Nephron progenitor cell (in vitro differentiated cells): ENCODE results near the gene RNU1-1.
A peak's percentile ranks its signal among the peaks of the same experiment; 100 is the strongest.
"Not testable (repeated sequence)": the region's sequence is repeated elsewhere in the genome, so short reads cannot be mapped to it uniquely, and the experiment has no call there.

ENCODE experiments used
- DNase-seq: peaks from one replicate; pipeline ENCODE4 v3.0.0; 2021
- H3K27ac Mint-ChIP-seq: 2 replicates; pipeline ENCODE4 v1.8.0; 2021; ENCODE audit warnings: mild to moderate bottlenecking, moderate library complexity, mixed read lengths
- H3K27me3 Mint-ChIP-seq: 2 replicates; pipeline ENCODE4 v1.8.0; 2021; ENCODE audit warnings: mild to moderate bottlenecking, low read depth, mixed read lengths; ENCODE audit not compliant: poor library complexity
- H3K36me3 Mint-ChIP-seq: 2 replicates; pipeline ENCODE4 v1.8.0; 2021; ENCODE audit warnings: low read depth, mixed read lengths
- H3K4me1 Mint-ChIP-seq: 2 replicates; pipeline ENCODE4 v1.8.0; 2021; ENCODE audit warnings: mixed read lengths
- H3K4me3 Mint-ChIP-seq: 2 replicates; pipeline ENCODE4 v1.8.0; 2021; ENCODE audit warnings: mild to moderate bottlenecking, moderate library complexity, mixed read lengths
- H3K9me3 Mint-ChIP-seq: 2 replicates; pipeline ENCODE4 v1.8.0; 2021; ENCODE audit warnings: mild to moderate bottlenecking, moderate library complexity, mixed read lengths
- CTCF ChIP-seq: fragments of 200-600 bp; sonication (generic); IDR thresholded peaks from 2 replicates; pipeline ENCODE4 v1.5.0; 2021; ENCODE audit warnings: antibody characterized with exemption

The RNU1-1 gene

DNA sequence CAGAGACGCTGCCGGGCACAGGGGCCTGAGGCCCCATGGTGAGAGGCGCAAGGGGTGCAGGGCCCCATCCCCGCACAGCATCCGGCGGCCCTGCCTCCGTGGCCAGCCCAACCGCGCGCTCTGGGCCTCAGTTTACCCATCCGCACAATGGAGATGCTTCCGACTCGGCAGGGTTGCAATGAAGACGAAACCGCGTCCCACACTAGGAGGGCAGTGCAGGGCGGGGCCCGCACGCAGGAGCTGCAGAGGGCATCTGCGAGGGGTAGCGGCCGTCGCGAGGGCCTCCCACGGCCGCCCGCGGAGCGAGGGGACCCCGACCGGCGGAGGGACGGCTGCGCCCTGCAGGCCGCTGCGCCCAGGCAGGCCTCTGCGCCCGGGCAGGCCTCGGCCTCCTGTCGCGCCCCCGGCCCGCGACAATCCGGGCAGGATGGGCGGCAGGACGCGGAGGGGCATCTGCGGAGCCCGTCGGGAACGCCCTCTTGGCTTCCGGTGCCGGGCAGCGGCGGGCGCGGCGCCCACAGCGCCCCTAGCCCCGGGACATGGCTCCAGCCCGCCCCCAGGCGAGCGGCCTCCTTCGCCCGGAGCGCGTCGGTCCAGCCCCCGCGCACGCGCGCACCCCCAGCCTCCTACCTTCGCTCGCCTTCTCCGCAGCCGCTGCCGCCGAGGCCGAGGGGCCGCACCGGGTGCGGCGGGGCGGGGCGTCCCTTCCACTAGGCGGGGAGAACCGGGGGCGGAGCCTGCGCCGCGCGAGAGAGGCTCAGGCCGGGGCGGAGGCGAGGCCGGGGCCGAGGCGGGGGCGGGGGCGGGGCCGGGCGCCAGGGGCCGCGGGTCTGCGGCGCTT, 15.3 kb downstream of the RNU1-1 start:
- H3K36me3 Mint-ChIP-seq: no peaks in the 10 kb centered on the region
- peak overlapping the region; percentile 32 for H3K27ac Mint-ChIP-seq
- H3K4me1 Mint-ChIP-seq: peaks cover 23% of the 10 kb centered on the region
- no peaks in the 10 kb centered on the region for H3K9me3 Mint-ChIP-seq
- peak overlapping the region; percentile 83 for H3K4me3 Mint-ChIP-seq
- peaks cover 4% of the 10 kb centered on the region for H3K27me3 Mint-ChIP-seq
- TF ChIP-seq CTCF: no peak
- DNase-seq: peak; percentile 98

- DNase-seq, H3K9me3 Mint-ChIP-seq, H3K27me3 Mint-ChIP-seq, H3K36me3 Mint-ChIP-seq: not testable (repeated sequence)
- Mint-ChIP-seq H3K4me3 (peak overlapping the region; percentile 81), H3K4me1 (peaks cover 30% of the 10 kb centered on the region), H3K27ac (peak overlapping the region; percentile 32)
Observed at GRCh38 chr1:16498047-16498446, 16.0 kb downstream of the RNU1-1 start.

GRCh38 chr1:16497474-16497904, 16.6 kb downstream of the RNU1-1 start:
- not testable (repeated sequence) for H3K9me3 Mint-ChIP-seq, H3K27ac Mint-ChIP-seq, DNase-seq, H3K36me3 Mint-ChIP-seq, H3K27me3 Mint-ChIP-seq
- H3K4me3 Mint-ChIP-seq: peak overlapping the region; percentile 81
- peaks cover 35% of the 10 kb centered on the region for H3K4me1 Mint-ChIP-seq

GRCh38 chr1:16493731-16494130, 20.4 kb downstream of the RNU1-1 start:
- not testable (repeated sequence) for H3K4me3 Mint-ChIP-seq, H3K9me3 Mint-ChIP-seq, H3K27me3 Mint-ChIP-seq, DNase-seq, H3K36me3 Mint-ChIP-seq
- Mint-ChIP-seq H3K27ac (peak overlapping the region; percentile 41), H3K4me1 (peaks cover 48% of the 10 kb centered on the region)

DNA sequence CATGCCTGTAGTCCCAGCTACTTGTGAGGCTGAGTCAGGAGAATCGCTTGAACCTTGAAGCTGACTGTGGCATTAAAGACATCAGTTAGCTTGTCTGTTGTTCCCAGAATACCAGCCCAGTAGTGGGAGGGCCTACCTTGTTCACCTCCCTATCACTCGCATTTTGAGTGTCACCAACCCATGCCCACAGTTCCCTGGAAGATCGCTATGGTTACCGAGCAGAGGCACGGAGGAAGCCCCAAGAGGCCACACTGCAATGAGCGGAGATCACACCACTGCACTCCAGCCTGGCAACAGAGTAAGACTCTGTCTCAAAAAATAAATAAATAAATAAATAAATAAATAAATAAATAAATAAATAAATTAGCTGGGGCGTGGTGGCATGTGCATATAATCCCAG, 21.1 kb downstream of the RNU1-1 start:
- H3K4me3 Mint-ChIP-seq, H3K36me3 Mint-ChIP-seq, H3K27ac Mint-ChIP-seq, H3K9me3 Mint-ChIP-seq, H3K27me3 Mint-ChIP-seq, DNase-seq: not testable (repeated sequence)
- peaks cover 47% of the 10 kb centered on the region for H3K4me1 Mint-ChIP-seq

GRCh38 chr1:16491056-16491675, 22.9 kb downstream of the RNU1-1 start:
- Mint-ChIP-seq H3K4me3 (no peak overlapping the region), H3K27me3 (no peaks in the 10 kb centered on the region), H3K36me3 (peaks cover 8% of the 10 kb centered on the region), H3K4me1 (peaks cover 34% of the 10 kb centered on the region), H3K9me3 (no peaks in the 10 kb centered on the region), H3K27ac (no peak overlapping the region)
- no peak for TF ChIP-seq CTCF
- DNase-seq: peak; percentile 25

- DNase-seq, H3K27me3 Mint-ChIP-seq, H3K27ac Mint-ChIP-seq, H3K4me3 Mint-ChIP-seq, H3K9me3 Mint-ChIP-seq, H3K36me3 Mint-ChIP-seq: not testable (repeated sequence)
- peaks cover 34% of the 10 kb centered on the region for H3K4me1 Mint-ChIP-seq
Observed at GRCh38 chr1:16489195-16489880, 24.7 kb downstream of the RNU1-1 start.

- H3K27ac Mint-ChIP-seq, H3K4me3 Mint-ChIP-seq, DNase-seq, H3K9me3 Mint-ChIP-seq, H3K27me3 Mint-ChIP-seq: not testable (repeated sequence)
- Mint-ChIP-seq H3K36me3 (peaks cover 18% of the 10 kb centered on the region), H3K4me1 (peaks cover 17% of the 10 kb centered on the region)
Observed at GRCh38 chr1:16487011-16487410, 27.1 kb downstream of the RNU1-1 start.

DNA sequence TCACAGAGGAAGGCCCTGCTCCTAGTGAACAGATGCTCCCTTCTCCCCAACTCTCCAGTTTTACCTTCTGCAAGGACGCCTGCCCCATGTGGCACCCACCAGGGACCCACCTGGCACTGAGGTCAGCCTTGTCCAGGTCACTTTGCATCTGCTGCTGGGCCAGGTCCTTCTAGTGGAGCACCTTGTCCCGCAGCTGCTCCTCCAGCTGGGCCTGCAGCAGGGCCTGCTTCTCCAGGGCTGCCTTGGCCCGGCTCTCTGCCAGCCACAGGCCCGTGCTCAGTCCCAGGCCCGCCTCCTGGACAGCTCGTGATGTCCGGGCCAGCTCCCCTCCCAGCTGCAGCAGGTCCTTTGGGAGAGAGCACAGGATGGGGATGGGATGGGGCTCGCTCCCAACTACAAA, 27.8 kb downstream of the RNU1-1 start:
- Mint-ChIP-seq H3K36me3 (peaks cover 23% of the 10 kb centered on the region), H3K4me1 (peaks cover 10% of the 10 kb centered on the region)
- not testable (repeated sequence) for DNase-seq, H3K4me3 Mint-ChIP-seq, H3K9me3 Mint-ChIP-seq, H3K27ac Mint-ChIP-seq, H3K27me3 Mint-ChIP-seq
